ENCODE data around the gene BBS10.
A peak's percentile ranks its signal among the peaks of the same experiment; 100 is the strongest.
"Not testable (repeated sequence)": the region's sequence is repeated elsewhere in the genome, so short reads cannot be mapped to it uniquely, and the experiment has no call there.

Gene BBS10

GRCh38 chr12:76329606-76330005, 18.6 kb downstream of the BBS10 start:
- no peak for DNase-seq (ENCODE audit: low spot score)

DNA sequence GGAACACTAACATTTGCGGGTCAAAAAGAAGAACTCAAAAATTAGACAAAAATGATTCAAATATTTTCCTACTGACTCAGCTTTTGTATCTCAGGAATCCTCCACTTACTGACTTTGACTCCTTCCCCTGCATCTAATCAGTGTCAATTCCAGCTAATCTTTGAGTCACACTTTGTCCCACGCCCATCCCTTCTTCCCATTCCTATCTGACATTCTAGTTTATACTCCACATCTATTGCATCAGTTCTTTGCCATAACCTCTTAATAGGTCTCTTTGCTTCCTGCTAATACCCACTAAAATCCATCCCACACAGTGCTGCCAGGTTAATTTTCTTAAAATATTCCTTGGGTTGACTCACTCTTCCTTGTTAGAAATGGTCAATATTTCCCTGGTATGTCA, 19.1 kb downstream of the BBS10 start:
- peak; percentile 33 for DNase-seq (ENCODE audit: low spot score)

DNA sequence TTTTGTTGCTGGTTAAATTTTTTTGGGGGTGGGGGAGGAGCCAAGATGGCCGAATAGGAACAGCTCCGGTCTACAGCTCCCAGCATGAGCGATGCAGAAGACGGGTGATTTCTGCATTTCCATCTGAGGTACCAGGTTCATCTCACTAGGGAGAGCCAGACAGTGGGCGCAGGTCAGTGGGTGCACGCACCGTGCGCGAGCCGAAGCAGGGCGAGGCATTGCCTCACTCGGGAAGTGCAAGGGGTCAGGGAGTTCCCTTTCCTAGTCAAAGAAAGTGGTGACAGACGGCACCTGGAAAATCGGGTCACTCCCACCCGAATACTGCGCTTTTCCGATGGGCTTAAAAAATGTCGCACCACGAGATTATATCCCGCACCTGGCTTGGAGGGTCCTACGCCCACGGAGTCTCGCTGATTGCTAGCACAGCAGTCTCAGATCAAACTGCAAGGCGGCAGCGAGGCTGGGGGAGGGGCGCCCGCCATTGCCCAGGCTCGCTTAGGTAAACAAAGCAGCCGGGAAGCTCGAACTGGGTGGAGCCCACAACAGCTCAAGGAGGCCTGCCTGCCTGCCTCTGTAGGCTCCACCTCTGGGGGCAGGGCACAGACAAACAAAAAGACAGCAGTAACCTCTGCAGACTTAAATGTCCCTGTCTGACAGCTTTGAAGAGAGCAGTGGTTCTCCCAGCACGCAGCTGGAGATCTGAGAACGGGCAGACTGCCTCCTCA, 28.5 kb downstream of the BBS10 start:
- not testable (repeated sequence) for DNase-seq (ENCODE audit: low spot score)

GRCh38 chr12:76318773-76319594, 29.2 kb downstream of the BBS10 start:
- no peak for DNase-seq (ENCODE audit: low spot score)

DNA sequence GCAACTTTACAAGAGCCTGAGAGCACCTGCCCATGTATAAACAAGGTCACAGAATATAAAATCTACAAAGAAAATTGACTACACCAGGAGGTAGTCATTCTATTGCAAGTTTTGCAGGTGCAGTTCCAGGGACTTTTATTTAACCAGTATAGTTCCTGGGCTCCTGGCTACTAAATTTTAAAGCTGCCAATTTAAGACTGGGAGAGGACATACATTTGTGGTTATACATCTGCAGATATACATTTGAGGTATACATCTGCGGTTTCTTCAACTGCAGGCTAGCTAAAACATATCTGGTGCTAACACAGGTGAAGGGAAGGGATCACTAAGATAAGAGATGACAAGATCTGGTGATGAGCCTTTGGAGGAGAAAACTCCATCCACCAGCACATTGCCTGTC, 30.2 kb downstream of the BBS10 start:
- DNase-seq (ENCODE audit: low spot score): no peak

- no peak for DNase-seq (ENCODE audit: low spot score)
Measured at GRCh38 chr12:76316468-76316867, 31.7 kb downstream of the BBS10 start.

DNA sequence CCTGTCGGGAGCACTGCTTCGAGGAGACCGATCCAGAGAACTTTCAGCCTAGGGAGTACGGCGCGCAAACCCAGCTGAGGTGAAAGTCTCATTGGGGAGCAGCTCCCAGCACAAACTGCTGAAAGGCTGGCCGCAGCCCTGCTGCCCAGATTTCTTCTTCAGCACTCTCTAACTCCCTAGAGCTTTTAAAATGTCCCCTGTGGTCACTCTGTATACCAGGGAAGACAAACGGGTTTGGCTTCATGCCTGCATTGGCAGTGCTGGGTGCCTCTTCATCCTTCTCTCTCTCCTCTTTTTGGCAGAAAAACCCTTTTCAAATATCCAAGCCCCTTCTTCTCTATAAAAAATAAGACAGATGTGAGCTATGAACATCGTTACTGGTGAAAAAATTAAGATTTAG, 34.9 kb downstream of the BBS10 start:
- no peak for DNase-seq (ENCODE audit: low spot score)

DNA sequence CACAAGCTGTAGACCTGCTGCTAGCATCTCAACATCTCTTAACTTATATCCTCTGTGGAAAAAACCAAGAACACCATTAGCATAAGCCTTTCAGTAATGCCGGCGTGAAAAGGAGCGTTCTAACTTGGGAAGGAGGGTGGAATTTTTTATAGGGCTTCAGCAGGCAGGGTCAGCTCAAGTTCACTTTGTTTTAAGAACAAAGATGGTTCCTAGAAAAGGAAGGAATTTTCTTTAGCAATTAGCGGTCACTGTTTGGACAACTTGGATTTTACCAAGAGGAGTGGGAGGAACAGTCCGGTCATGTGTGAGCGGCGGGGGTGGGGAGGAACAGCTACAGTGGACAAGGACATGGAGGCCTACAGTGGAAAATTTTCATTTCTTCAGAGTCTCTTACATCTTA, 35.9 kb downstream of the BBS10 start:
- peak; percentile 22 for DNase-seq (ENCODE audit: low spot score)

DNA sequence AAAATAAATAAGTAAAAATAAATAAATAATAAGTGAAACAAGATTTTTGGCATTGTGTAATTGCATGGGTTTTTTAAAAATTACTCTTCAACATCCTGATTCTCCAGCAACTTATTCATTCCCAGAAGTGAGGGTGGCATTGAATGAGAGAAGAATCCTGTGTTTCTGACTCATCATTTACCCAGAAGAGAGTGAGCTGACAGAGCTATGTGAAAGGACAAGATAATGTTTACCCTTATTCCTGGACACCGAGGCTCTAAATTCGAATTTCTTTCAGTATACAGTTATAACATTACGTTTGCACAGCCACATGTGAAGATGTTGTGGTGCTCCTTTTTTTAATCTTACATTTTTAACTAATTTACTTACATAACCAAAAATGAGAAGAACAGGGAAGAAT, 36.4 kb downstream of the BBS10 start:
- DNase-seq (ENCODE audit: low spot score): peak; percentile 46

DNA sequence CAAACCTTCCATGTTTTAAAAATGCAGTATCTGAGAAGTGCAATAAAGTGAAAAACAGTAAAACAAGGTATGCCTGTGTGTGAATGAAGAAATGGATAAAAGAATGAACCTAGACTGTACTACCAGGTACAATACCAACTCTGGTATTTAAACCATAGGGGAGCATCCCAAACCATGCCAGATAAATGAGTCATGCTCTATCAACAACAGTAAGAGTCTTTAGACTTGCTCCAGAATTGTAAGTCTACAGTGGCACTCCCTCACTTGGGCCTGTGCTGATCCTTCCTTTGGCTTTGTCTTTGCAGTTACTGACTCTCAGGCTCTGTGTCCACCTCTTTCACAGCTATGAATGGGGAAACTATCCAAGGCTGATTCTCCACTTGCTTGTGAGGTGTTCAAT, 38.1 kb downstream of the BBS10 start:
- DNase-seq (ENCODE audit: low spot score): no peak

GRCh38 chr12:76308866-76309265, 39.3 kb downstream of the BBS10 start:
- no peak for DNase-seq (ENCODE audit: low spot score)

GRCh38 chr12:76307083-76307482, 41.1 kb downstream of the BBS10 start:
- no peak for DNase-seq (ENCODE audit: low spot score)

DNA sequence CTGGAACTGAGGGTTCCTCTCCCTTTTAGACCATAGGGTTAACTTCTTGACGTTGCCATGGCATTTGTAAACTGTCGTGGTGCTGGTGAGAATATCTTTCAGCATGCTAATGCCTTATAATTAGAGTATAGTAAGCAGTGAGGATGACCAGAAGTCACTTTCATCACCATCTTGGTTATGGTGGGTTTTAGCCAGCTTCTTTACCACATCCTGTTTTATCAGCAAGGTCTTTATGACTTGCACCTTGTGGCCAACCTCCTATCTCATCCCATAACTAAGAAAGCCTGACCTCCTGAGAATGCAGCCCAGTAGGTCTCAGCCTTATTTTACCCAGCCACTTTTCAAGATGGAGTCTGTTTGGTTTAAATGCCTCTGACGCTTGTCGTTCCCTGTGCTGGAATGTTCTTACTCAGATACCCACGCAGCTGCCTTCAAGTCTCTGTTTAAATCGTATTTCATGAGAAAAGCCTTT, 44.2 kb downstream of the BBS10 start:
- DNase-seq (ENCODE audit: low spot score): no peak

DNA sequence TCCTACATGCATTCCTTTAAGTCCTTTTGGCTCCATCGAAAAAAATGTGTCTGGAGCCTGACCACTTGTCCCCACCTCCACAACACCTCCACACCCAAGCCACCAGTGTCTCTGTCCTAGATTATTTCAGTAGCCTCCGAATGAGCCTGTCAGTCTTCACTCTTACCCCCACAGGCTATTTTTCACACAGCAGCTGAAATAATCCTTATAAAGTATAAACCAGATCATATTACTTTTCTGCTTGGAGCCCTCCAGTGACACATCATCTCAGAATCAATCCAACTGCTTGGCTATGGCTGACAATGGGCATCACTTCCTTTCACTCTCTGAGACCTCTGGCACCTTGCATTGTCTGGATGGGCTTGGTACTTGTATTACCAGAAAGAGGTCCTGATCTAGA, 44.9 kb downstream of the BBS10 start:
- DNase-seq (ENCODE audit: low spot score): no peak

- DNase-seq (ENCODE audit: low spot score): no peak
Measured at GRCh38 chr12:76300297-76300665, 47.9 kb downstream of the BBS10 start.

GRCh38 chr12:76299536-76300296, 48.5 kb downstream of the BBS10 start:
- DNase-seq (ENCODE audit: low spot score): no peak
